Nephron (organoid): Measurements from ENCODE around the gene SEPTIN12.
"Not testable (repeated sequence)": the region's sequence is repeated elsewhere in the genome, so short reads cannot be mapped to it uniquely, and the experiment has no call there.

ENCODE experiments used
- H3K27ac Mint-ChIP-seq, 3 experiments: 2 replicates each; pipeline ENCODE4 v1.8.0; 2020; ENCODE audit warnings: mixed read lengths in 3 of 3, mild to moderate bottlenecking in 2 of 3, moderate library complexity in 1 of 3
- H3K27me3 Mint-ChIP-seq: 2 replicates; pipeline ENCODE4 v1.8.0; 2021; ENCODE audit warnings: low read depth, mild to moderate bottlenecking, moderate library complexity, mixed read lengths
- H3K36me3 Mint-ChIP-seq: 2 replicates; pipeline ENCODE4 v1.8.0; 2020; ENCODE audit warnings: low read depth, mixed read lengths
- H3K4me1 Mint-ChIP-seq: 2 replicates; pipeline ENCODE4 v1.8.0; 2020; ENCODE audit warnings: mixed read lengths
- H3K4me3 Mint-ChIP-seq, 3 experiments: 2 replicates each; pipeline ENCODE4 v1.8.0; 2020; ENCODE audit warnings: mild to moderate bottlenecking in 3 of 3, mixed read lengths in 3 of 3, moderate library complexity in 2 of 3
- H3K9me3 Mint-ChIP-seq: 2 replicates; pipeline ENCODE4 v1.8.0; 2020; ENCODE audit warnings: mixed read lengths
- CTCF ChIP-seq, 3 experiments: fragments of 200-600 bp; sonication (generic); IDR thresholded peaks; one replicate each; pipeline ENCODE4 v1.5.0; 2021; ENCODE audit warnings: antibody characterized with exemption in 3 of 3; ENCODE audit not compliant: unreplicated experiment in 3 of 3

SEPTIN12 gene

GRCh38 chr16:4790871-4791270, 2.7 kb upstream of the SEPTIN12 start:
- Mint-ChIP-seq H3K4me1 (no peaks in the 10 kb centered on the region), H3K9me3 (no peaks in the 10 kb centered on the region), H3K27ac (no peak overlapping the region), H3K36me3 (no peaks in the 10 kb centered on the region), H3K4me3 (no peak overlapping the region), H3K27me3 (no peaks in the 10 kb centered on the region)
- TF ChIP-seq CTCF (IDR thresholded peaks at IDR 0.05; ENCODE audit: unreplicated experiment in 3 of 3): no peak

- no peaks in the 10 kb centered on the region for H3K4me1 Mint-ChIP-seq
- no peak for TF ChIP-seq CTCF (IDR thresholded peaks at IDR 0.05; ENCODE audit: unreplicated experiment in 3 of 3)
Measured at GRCh38 chr16:4790261-4790660, 2.1 kb upstream of the SEPTIN12 start.

GRCh38 chr16:4788910-4789309, 765 bp upstream of the SEPTIN12 start:
- H3K27me3 Mint-ChIP-seq: no peaks in the 10 kb centered on the region
- no peak for TF ChIP-seq CTCF (IDR thresholded peaks at IDR 0.05; ENCODE audit: unreplicated experiment in 3 of 3)
- H3K9me3 Mint-ChIP-seq: no peaks in the 10 kb centered on the region
- H3K4me3 Mint-ChIP-seq: no peak overlapping the region
- H3K4me1 Mint-ChIP-seq: no peaks in the 10 kb centered on the region
- H3K36me3 Mint-ChIP-seq: no peaks in the 10 kb centered on the region
- peak overlapping the region in 1 of 3 experiments; percentile 6 for H3K27ac Mint-ChIP-seq

More at GRCh38 chr16:4790261-4790660, 2.1 kb upstream of the SEPTIN12 start:
- H3K36me3 Mint-ChIP-seq: no peaks in the 10 kb centered on the region
- no peak overlapping the region for H3K4me3 Mint-ChIP-seq
- no peak overlapping the region for H3K27ac Mint-ChIP-seq
- H3K27me3 Mint-ChIP-seq: no peaks in the 10 kb centered on the region
- no peaks in the 10 kb centered on the region for H3K9me3 Mint-ChIP-seq

- no peak for TF ChIP-seq CTCF (IDR thresholded peaks at IDR 0.05; ENCODE audit: unreplicated experiment in 3 of 3)
- H3K4me3 Mint-ChIP-seq: no peak overlapping the region
- H3K27ac Mint-ChIP-seq: peak overlapping the region in 1 of 3 experiments; percentile 6
Measured at GRCh38 chr16:4788489-4788889, 344 bp upstream of the SEPTIN12 start.

GRCh38 chr16:4787068-4787467, 1.1 kb downstream of the SEPTIN12 start:
- no peaks in the 10 kb centered on the region for H3K4me1 Mint-ChIP-seq
- no peaks in the 10 kb centered on the region for H3K36me3 Mint-ChIP-seq
- no peak overlapping the region for H3K4me3 Mint-ChIP-seq
- TF ChIP-seq CTCF (IDR thresholded peaks at IDR 0.05; ENCODE audit: unreplicated experiment in 3 of 3): no peak
- peaks cover 5% of the 10 kb centered on the region for H3K27me3 Mint-ChIP-seq
- H3K9me3 Mint-ChIP-seq: no peaks in the 10 kb centered on the region
- H3K27ac Mint-ChIP-seq: no peak overlapping the region

More at GRCh38 chr16:4788489-4788889, 344 bp upstream of the SEPTIN12 start:
- no peaks in the 10 kb centered on the region for H3K36me3 Mint-ChIP-seq
- no peaks in the 10 kb centered on the region for H3K4me1 Mint-ChIP-seq
- no peaks in the 10 kb centered on the region for H3K9me3 Mint-ChIP-seq
- H3K27me3 Mint-ChIP-seq: no peaks in the 10 kb centered on the region

GRCh38 chr16:4785758-4786433, 2.2 kb downstream of the SEPTIN12 start:
- H3K27ac Mint-ChIP-seq: no peak overlapping the region
- no peaks in the 10 kb centered on the region for H3K4me1 Mint-ChIP-seq
- H3K36me3 Mint-ChIP-seq: no peaks in the 10 kb centered on the region
- peaks cover 5% of the 10 kb centered on the region for H3K27me3 Mint-ChIP-seq
- H3K4me3 Mint-ChIP-seq: no peak overlapping the region
- TF ChIP-seq CTCF (IDR thresholded peaks at IDR 0.05; ENCODE audit: unreplicated experiment in 3 of 3): no peak
- H3K9me3 Mint-ChIP-seq: no peaks in the 10 kb centered on the region

- H3K36me3 Mint-ChIP-seq, H3K9me3 Mint-ChIP-seq, H3K27ac Mint-ChIP-seq, H3K4me1 Mint-ChIP-seq, H3K27me3 Mint-ChIP-seq, H3K4me3 Mint-ChIP-seq: not testable (repeated sequence)
Measured at GRCh38 chr16:4784444-4784987, 3.6 kb downstream of the SEPTIN12 start.
